GM12801 (cell line): Measurements from ENCODE around the gene FLT3.

ENCODE experiments used
- TF ChIP-seq, protein P1 (sequence below): IDR thresholded peaks from one replicate; pipeline ENCODE4 v1.5.1; 2011; ENCODE audit warnings: control low read depth; ENCODE audit not compliant: insufficient read length; ENCODE audit errors: extremely low read depth

Gene FLT3

DNA sequence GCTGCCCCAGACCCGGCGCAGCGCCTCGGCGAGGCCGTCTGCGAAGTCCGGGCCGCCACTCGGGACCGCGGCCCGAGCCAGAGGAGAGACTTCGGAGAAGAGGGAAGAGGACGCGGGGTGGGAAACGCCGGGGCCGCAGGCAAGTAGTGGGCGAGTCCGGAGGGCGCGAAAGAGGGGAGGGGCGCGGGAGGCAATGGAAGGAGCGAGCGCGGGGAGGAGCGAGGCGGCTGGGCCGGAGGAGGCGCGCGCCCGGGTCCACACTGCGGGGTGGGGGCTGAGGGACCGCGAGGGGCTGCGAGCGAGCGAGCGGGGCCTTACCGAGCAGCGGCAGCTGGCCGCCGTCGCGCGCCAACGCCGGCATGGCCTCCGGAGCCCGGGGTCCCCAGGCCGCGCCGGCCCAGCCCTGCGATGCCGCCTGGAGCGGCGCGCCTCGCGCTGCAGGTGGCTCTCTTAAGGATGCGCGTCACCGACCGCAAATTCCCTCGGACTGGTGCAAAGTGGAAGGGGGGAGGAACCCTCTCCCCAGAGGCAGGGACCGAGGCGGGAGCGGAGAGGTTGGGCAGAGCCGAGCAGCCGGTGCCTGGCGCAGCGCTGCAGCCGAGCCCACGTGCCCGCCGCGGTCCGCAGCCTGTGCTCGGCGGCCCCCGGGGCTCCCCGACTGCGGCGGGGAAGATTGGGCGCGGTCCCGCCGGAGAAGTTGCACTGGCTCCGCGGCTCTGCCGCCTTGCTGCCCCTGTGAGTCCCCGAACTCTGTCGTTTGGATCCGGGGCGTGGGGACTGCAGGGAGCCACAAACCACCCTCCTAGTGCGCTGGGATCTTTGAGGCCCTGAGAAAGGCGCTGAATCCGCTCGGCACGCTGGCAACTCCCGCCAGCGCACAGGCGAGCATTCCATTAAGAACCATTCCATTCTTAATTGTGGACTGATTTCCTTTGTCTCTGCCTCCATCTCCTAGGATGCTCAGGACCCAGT, at the start of gene FLT3:
Gene FLT3 (minus strand): TSS at position 427 of the 972 bp plus-strand sequence. CDS start 66 bp downstream, at position 361.
- TF ChIP-seq, protein P1, sequence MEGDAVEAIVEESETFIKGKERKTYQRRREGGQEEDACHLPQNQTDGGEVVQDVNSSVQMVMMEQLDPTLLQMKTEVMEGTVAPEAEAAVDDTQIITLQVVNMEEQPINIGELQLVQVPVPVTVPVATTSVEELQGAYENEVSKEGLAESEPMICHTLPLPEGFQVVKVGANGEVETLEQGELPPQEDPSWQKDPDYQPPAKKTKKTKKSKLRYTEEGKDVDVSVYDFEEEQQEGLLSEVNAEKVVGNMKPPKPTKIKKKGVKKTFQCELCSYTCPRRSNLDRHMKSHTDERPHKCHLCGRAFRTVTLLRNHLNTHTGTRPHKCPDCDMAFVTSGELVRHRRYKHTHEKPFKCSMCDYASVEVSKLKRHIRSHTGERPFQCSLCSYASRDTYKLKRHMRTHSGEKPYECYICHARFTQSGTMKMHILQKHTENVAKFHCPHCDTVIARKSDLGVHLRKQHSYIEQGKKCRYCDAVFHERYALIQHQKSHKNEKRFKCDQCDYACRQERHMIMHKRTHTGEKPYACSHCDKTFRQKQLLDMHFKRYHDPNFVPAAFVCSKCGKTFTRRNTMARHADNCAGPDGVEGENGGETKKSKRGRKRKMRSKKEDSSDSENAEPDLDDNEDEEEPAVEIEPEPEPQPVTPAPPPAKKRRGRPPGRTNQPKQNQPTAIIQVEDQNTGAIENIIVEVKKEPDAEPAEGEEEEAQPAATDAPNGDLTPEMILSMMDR: no peak

DNA sequence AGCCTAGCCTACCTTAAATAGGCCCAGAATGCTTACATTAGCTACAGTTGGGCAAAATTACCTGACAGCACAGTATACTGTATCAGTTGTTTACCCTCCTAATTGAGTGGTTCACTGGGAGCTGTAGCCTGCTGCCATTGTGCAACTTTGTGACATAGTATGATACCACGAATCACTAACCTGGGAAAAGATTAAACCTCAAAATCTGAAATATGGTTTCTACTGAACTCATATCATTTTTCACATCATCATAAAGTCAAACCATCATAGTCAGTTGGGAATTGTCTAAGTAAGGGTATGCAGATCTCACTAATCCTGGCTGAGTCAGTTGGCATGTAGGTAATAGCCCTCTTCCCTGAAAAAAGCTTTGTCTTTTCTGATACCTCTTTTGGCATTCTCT, 47.1 kb upstream of the FLT3 start:
- TF ChIP-seq, protein P1: no peak

DNA sequence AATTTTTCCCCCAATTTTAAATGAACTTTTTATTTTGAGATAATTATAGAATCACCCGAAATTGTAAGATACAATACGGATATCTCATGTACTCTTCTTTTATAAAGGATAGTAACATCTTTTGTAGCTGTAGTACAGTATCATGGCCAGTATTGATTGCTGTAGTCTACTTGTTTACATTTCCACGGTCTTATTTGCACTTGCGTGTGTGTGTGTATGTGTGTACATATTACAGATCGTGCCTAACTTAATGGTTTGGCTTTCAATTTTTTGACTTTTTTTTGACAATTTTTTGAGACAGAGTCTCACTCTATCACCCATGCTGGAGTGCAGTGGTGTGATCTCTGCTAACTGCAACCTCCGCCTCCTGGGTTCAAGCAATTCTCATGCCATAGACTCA, 44.7 kb upstream of the FLT3 start:
- TF ChIP-seq, protein P1: no peak

DNA sequence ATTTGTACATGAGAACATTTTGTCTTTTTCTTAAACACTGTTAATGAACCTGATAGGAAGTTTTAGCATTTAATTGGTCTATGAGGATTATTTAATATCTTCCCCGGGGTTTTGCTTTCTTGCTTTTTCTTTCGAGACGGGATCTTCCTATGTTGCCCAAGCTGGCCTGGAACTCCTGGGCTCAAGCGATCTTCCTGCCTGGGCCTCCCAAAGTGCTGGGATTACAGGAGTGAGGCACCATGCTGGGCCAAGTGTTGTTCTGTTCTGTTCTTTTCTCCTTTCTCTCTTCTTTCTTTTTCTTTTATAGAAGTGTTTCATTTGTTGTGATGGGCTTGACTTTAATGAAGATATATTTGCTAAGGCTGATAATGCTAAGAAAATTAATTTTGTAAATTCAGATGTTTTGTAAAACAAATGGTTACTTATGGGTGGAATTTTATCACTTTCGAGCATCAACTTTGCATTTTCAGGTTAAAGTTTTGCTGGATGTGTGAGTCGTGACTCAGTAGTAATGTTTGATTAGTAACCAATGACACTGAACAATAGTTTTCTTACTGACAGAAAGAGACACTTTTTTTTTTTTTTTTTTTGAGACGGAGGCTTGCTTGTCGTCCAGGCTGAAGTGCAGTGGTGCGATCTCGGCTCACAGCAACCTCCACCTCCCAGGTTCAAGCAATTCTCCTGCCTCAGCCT, 40.2 kb upstream of the FLT3 start:
- TF ChIP-seq, protein P1: no peak

DNA sequence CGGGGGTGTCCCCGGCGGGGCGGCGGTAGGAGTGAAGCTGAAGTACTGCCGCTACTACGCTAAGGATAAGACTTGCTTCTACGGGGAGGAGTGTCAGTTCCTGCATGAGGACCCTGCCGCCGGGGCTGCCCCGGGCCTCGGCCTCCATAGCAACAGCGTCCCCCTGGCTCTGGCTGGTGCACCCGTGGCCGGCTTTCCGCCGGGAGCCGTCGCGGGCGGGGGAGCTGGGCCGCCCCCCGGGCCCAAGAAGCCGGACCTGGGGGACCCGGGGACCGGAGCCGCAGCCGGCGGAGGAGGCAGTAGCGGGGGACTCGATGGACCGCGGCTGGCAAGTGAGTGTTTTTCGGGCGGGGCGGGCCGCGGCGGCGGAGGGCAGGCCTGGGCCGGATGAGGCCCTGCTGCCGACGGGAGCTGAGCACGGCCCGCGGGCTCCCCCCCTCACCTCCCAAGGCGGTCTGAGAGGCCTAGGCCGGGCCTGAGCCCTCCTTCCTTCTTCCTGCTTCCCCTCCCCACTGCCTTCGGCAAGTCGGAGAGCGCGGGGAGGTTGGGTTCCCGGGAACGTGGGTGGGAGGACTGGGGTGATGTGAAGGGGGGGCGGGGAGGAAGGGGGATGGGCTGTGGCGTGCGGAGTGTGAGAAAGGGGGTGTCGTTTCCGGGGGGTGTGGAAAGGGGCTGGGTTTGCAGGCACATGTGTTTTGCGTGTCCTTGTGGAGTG, 38.5 kb upstream of the FLT3 start:
- TF ChIP-seq, protein P1: no peak

DNA sequence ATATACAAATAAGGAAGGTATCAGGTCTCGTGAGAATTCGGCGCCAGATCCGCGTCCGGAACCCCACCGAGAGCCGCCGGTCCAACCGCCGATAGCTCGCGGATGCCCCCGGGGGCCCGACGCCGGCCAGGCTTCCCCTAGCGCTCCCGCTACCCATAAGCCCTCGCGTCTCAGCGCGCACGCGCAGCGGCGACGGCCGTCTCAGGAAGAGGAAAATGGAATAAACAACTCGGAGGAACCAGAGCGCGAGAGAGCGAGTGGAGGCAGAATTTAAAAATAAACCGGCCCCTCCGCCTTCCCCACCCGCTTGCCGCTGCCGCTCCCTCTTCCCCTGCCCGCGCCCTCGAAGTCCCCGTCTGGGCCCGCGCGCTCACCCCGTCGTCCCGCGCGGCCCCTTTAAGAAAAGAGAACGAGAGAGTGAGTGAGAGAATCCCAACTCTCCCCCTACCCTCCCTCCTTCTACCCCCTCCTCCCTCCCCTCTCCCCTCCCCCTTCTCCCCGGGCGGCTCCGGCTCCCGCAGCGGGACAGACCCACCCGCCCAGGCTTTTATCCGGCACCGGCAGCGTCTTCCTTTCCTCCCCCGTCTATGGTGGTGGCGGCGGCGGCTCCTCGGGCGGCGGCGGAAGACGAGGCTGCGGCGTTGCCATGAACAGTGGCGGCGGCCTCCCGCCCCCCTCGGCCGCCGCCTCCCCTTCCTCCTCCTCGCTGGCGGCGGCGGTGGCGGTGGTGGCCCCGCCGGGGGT, 37.8 kb upstream of the FLT3 start, which contains the start of gene PAN3:
Gene PAN3 (plus strand): TSS at position 534 of the 744 bp plus-strand sequence. CDS start 113 bp downstream, at position 647.
- TF ChIP-seq, protein P1: no peak
